H9 (cell line): ENCODE measurements around the gene GRIN2B. TPM values are rescaled to one million over a fixed set of nuclear protein-coding genes. Genes with fewer than 3 reads are reported as not detected.

Experiments used
- DNase-seq: peaks from one replicate; pipeline ENCODE4 v3.0.0-alpha.2; 2017
- H2AFZ ChIP-seq: one replicate; pipeline ENCODE4 v1.6.1; 2013; ENCODE audit warnings: mild to moderate bottlenecking, low read length, control low read depth, moderate library complexity
- H2AK5ac ChIP-seq: 2 replicates; pipeline ENCODE4 v1.6.1; 2013; ENCODE audit warnings: low read length, control low read depth, mixed read lengths; ENCODE audit not compliant: insufficient read length
- H2BK120ac ChIP-seq: one replicate; pipeline ENCODE4 v1.6.1; 2013; ENCODE audit warnings: low read depth, mild to moderate bottlenecking, low read length, control low read depth, inconsistent platforms; ENCODE audit not compliant: poor library complexity, severe bottlenecking
- H2BK12ac ChIP-seq: 2 replicates; pipeline ENCODE4 v1.6.1; 2013; ENCODE audit warnings: low read length, control low read depth, mixed read lengths, low read depth; ENCODE audit not compliant: insufficient read length
- H2BK15ac ChIP-seq: 2 replicates; pipeline ENCODE4 v1.6.1; 2013; ENCODE audit warnings: low read depth, low read length, control low read depth
- H2BK20ac ChIP-seq: one replicate; pipeline ENCODE4 v1.6.1; 2013; ENCODE audit warnings: low read depth, mild to moderate bottlenecking, low read length, control low read depth, inconsistent platforms; ENCODE audit not compliant: poor library complexity, severe bottlenecking
- H2BK5ac ChIP-seq: 2 replicates; pipeline ENCODE4 v1.6.1; 2013; ENCODE audit warnings: low read length, control low read depth, mixed read lengths; ENCODE audit not compliant: insufficient read length
- H3K14ac ChIP-seq: 2 replicates; pipeline ENCODE4 v1.6.1; 2013; ENCODE audit warnings: low read length, control low read depth; ENCODE audit not compliant: insufficient read depth
- H3K18ac ChIP-seq: 2 replicates; pipeline ENCODE4 v1.6.1; 2013; ENCODE audit warnings: low read depth, mild to moderate bottlenecking, mixed read lengths, low read length, control low read depth; ENCODE audit not compliant: insufficient read length
- H3K23ac ChIP-seq: 2 replicates; pipeline ENCODE4 v1.6.1; 2013; ENCODE audit warnings: low read length, control low read depth, mixed read lengths, low read depth; ENCODE audit not compliant: insufficient read length
- H3K23me2 ChIP-seq: 2 replicates; pipeline ENCODE4 v1.6.1; 2013; ENCODE audit warnings: low read depth, mild to moderate bottlenecking, mixed read lengths, low read length, control low read depth; ENCODE audit not compliant: insufficient read length, poor library complexity, severe bottlenecking
- H3K27ac ChIP-seq: 2 replicates; pipeline ENCODE4 v1.5.1; 2013; ENCODE audit warnings: low read length, control low read depth, mixed read lengths, low read depth; ENCODE audit not compliant: insufficient read length
- H3K27me3 ChIP-seq: 2 replicates; pipeline ENCODE4 v1.6.1; 2013; ENCODE audit warnings: low read length, control low read depth, inconsistent platforms; ENCODE audit not compliant: insufficient read depth
- H3K4ac ChIP-seq: 2 replicates; pipeline ENCODE4 v1.6.1; 2013; ENCODE audit warnings: low read depth, mild to moderate bottlenecking, control low read depth, inconsistent platforms, low read length, moderate library complexity
- H3K4me1 ChIP-seq: 2 replicates; pipeline ENCODE4 v1.6.1; 2013; ENCODE audit warnings: low read length, control low read depth, inconsistent platforms; ENCODE audit not compliant: insufficient read depth
- H3K4me2 ChIP-seq: 2 replicates; pipeline ENCODE4 v1.6.1; 2013; ENCODE audit warnings: low read length, control low read depth, mixed read lengths; ENCODE audit not compliant: insufficient read length, insufficient read depth
- H3K56ac ChIP-seq: 2 replicates; pipeline ENCODE4 v1.6.1; 2013; ENCODE audit warnings: low read depth, mild to moderate bottlenecking, mixed read lengths, low read length, control low read depth; ENCODE audit not compliant: insufficient read length
- H3K79me1 ChIP-seq: 2 replicates; pipeline ENCODE4 v1.6.1; 2013; ENCODE audit warnings: low read depth, mild to moderate bottlenecking, moderate library complexity, low read length, control low read depth, inconsistent platforms; ENCODE audit not compliant: insufficient read depth, poor library complexity, severe bottlenecking
- H3K79me2 ChIP-seq: 2 replicates; pipeline ENCODE4 v1.6.1; 2013; ENCODE audit warnings: low read length, control low read depth, inconsistent platforms; ENCODE audit not compliant: insufficient read depth
- H3K9ac ChIP-seq: 2 replicates; pipeline ENCODE4 v1.6.1; 2013; ENCODE audit warnings: low read length, control low read depth, mixed read lengths; ENCODE audit not compliant: insufficient read length; ENCODE audit errors: extremely low read depth
- H3K9me3 ChIP-seq: one replicate; pipeline ENCODE4 v1.6.1; 2013; ENCODE audit warnings: low read depth, low read length, inconsistent platforms; ENCODE audit not compliant: control insufficient read depth
- H3T11ph ChIP-seq: one replicate; pipeline ENCODE4 v1.6.1; 2013; ENCODE audit warnings: mild to moderate bottlenecking, low read length, control low read depth, inconsistent platforms
- H4K20me1 ChIP-seq: one replicate; pipeline ENCODE4 v1.6.1; 2013; ENCODE audit not compliant: control insufficient read depth, insufficient read length, insufficient read depth
- H4K5ac ChIP-seq: 2 replicates; pipeline ENCODE4 v1.6.1; 2013; ENCODE audit warnings: low read depth, mild to moderate bottlenecking, mixed read lengths, low read length, control low read depth; ENCODE audit not compliant: insufficient read length
- H4K8ac ChIP-seq: replicated peaks from 2 replicates; pipeline ENCODE4 v1.6.1; 2013; ENCODE audit warnings: low read length, control low read depth, mixed read lengths, low read depth; ENCODE audit not compliant: insufficient read length
- H4K91ac ChIP-seq: 2 replicates; pipeline ENCODE4 v1.6.1; 2013; ENCODE audit warnings: low read depth, mild to moderate bottlenecking, moderate library complexity, mixed read lengths, low read length, control low read depth; ENCODE audit not compliant: insufficient read length
- H3K27ac Mint-ChIP-seq, 3 experiments: 2 replicates in 2 of 3; 3 replicates in 1 of 3; pipeline ENCODE4 v1.8.0; 2020 to 2021; ENCODE audit warnings: mixed read lengths in 3 of 3, mild to moderate bottlenecking in 1 of 3, moderate library complexity in 1 of 3
- H3K27me3 Mint-ChIP-seq: 2 replicates; pipeline ENCODE4 v1.8.0; 2021; ENCODE audit warnings: low read depth, mild to moderate bottlenecking, moderate library complexity, mixed read lengths
- H3K36me3 Mint-ChIP-seq, 3 experiments: 2 replicates in 2 of 3; 3 replicates in 1 of 3; pipeline ENCODE4 v1.8.0; 2020 to 2021; ENCODE audit warnings: low read depth in 3 of 3, mixed read lengths in 3 of 3; ENCODE audit not compliant: insufficient read depth in 1 of 3
- H3K4me1 Mint-ChIP-seq, 2 experiments: 2 replicates each; pipeline ENCODE4 v1.8.0; 2020; ENCODE audit warnings: mixed read lengths in 2 of 2
- H3K4me3 Mint-ChIP-seq, 2 experiments: 2 replicates in 1 of 2; 3 replicates in 1 of 2; pipeline ENCODE4 v1.8.0; 2020 to 2021; ENCODE audit warnings: mild to moderate bottlenecking in 2 of 2, mixed read lengths in 2 of 2, moderate library complexity in 1 of 2
- H3K9me3 Mint-ChIP-seq, 2 experiments: 2 replicates in 1 of 2; 3 replicates in 1 of 2; pipeline ENCODE4 v1.8.0; 2020; ENCODE audit warnings: mild to moderate bottlenecking in 2 of 2, mixed read lengths in 2 of 2, moderate library complexity in 1 of 2
- CTCF ChIP-seq: fragments of 200-600 bp; sonication (generic); conservative IDR thresholded peaks from 3 replicates; pipeline ENCODE4 v1.8.0; 2021; ENCODE audit warnings: antibody characterized with exemption, mild to moderate bottlenecking
- WGBS: extraction: QIAGEN DNeasy Blood & Tissue Kit; methylation state at CpG from one replicate; pipeline ENCODE4 v1.1.7; 2013; ENCODE audit warnings: missing lambda C conversion rate, low lambda C conversion rate, mixed read lengths; ENCODE audit not compliant: insufficient read length; ENCODE audit errors: extremely low coverage; 5-methylcytosine and 5-hydroxymethylcytosine counted together
- total RNA-seq: library from RNA; stranded (reverse); gene quantifications from 2 replicates; pipeline ENCODE4 v1.2.1, GENCODE V29; 2021

GRIN2B gene
- total RNA-seq, 1 experiment from 2014 or later: 0.13 TPM

- Histone ChIP-seq H4K5ac (no peak overlapping the region), H2AK5ac (no peak overlapping the region), H3K79me1 (no peaks in the 10 kb centered on the region), H3K56ac (no peak overlapping the region), H3K9me3 (no peaks in the 10 kb centered on the region), H4K8ac (no peak overlapping the region), H2BK12ac (no peak overlapping the region), H3K9ac (no peak overlapping the region), H3K27me3 (peaks cover 8% of the 10 kb centered on the region; the same call in 1 of the 2 replicates), H3K4ac (no peak overlapping the region), H2BK120ac (no peak overlapping the region), H2BK20ac (no peak overlapping the region), H2AFZ (no peak overlapping the region), H3K4me2 (peak overlapping the region; percentile 71), H3K14ac (no peak overlapping the region), H3K79me2 (no peaks in the 10 kb centered on the region), H3K27ac (no peak overlapping the region), H4K20me1 (no peaks in the 10 kb centered on the region), H3T11ph (no peak overlapping the region), H3K18ac (no peak overlapping the region), H2BK15ac (no peak overlapping the region), H2BK5ac (no peak overlapping the region), H4K91ac (no peak overlapping the region), H3K4me1 (no peaks in the 10 kb centered on the region), H3K23ac (no peak overlapping the region), H3K23me2 (peaks cover 12% of the 10 kb centered on the region)
- Mint-ChIP-seq H3K4me1 (peaks cover 21 to 24% of the 10 kb centered on the region in 2 experiments), H3K9me3 (no peaks in the 10 kb centered on the region), H3K27me3 (peaks cover 86% of the 10 kb centered on the region), H3K36me3 (no peaks in the 10 kb centered on the region), H3K4me3 (peak overlapping the region; percentile 69 to 93), H3K27ac (no peak overlapping the region; a peak in 1 of 7 replicates)
- no CpG with 5 or more reads among the region's 15 CpGs for WGBS
- DNase-seq: no peak
- no peak for TF ChIP-seq CTCF
Measured at GRCh38 chr12:13979772-13980378, 1.5 kb downstream of the GRIN2B start.
